Measurements from ENCODE around the gene INPP5K.

INPP5K gene

GRCh38 chr17:1486802-1487695 is 29.4 kb downstream of the INPP5K start:
- DNase-seq (ENCODE audit: low read depth in 1 of 2, low spot score in 1 of 2): peak; percentile 55 to 61

GRCh38 chr17:1485423-1486376 is 30.7 kb downstream of the INPP5K start:
- peak; percentile 49 to 59 for DNase-seq (ENCODE audit: low read depth in 1 of 2, low spot score in 1 of 2)

- peak in 1 of 2 donors; percentile 36 for DNase-seq (ENCODE audit: low read depth in 1 of 2, low spot score in 1 of 2)
These were observed 31.6 kb downstream of the INPP5K start for GRCh38 chr17:1484676-1485422.

- DNase-seq (ENCODE audit: low read depth in 1 of 2, low spot score in 1 of 2): no peak
These were observed 32.3 kb downstream of the INPP5K start for GRCh38 chr17:1484060-1484535.

- no peak for DNase-seq (ENCODE audit: low read depth in 1 of 2, low spot score in 1 of 2)
These were observed 33.7 kb downstream of the INPP5K start for GRCh38 chr17:1482680-1483079.

GRCh38 chr17:1481736-1482135 is 34.7 kb downstream of the INPP5K start:
- DNase-seq (ENCODE audit: low read depth in 1 of 2, low spot score in 1 of 2): no peak

- no peak for DNase-seq (ENCODE audit: low read depth in 1 of 2, low spot score in 1 of 2)
These were observed 35.5 kb downstream of the INPP5K start for GRCh38 chr17:1480747-1481465.

- DNase-seq (ENCODE audit: low read depth in 1 of 2, low spot score in 1 of 2): no peak
These were observed 38.0 kb downstream of the INPP5K start for GRCh38 chr17:1478418-1478817.

GRCh38 chr17:1475321-1475854 is 41.0 kb downstream of the INPP5K start:
- DNase-seq (ENCODE audit: low read depth in 1 of 2, low spot score in 1 of 2): no peak

GRCh38 chr17:1474402-1475189 is 41.8 kb downstream of the INPP5K start:
- DNase-seq (ENCODE audit: low read depth in 1 of 2, low spot score in 1 of 2): no peak

GRCh38 chr17:1473841-1474240 is 42.6 kb downstream of the INPP5K start:
- no peak for DNase-seq (ENCODE audit: low read depth in 1 of 2, low spot score in 1 of 2)

GRCh38 chr17:1473170-1473569 is 43.2 kb downstream of the INPP5K start:
- no peak for DNase-seq (ENCODE audit: low read depth in 1 of 2, low spot score in 1 of 2)

- DNase-seq (ENCODE audit: low read depth in 1 of 2, low spot score in 1 of 2): no peak
These were observed 44.2 kb downstream of the INPP5K start for GRCh38 chr17:1471911-1472821.

- no peak for DNase-seq (ENCODE audit: low read depth in 1 of 2, low spot score in 1 of 2)
These were observed 44.9 kb downstream of the INPP5K start for GRCh38 chr17:1471490-1471889.

- DNase-seq (ENCODE audit: low read depth in 1 of 2, low spot score in 1 of 2): no peak
These were observed 45.5 kb downstream of the INPP5K start for GRCh38 chr17:1470755-1471462.

- DNase-seq (ENCODE audit: low read depth in 1 of 2, low spot score in 1 of 2): no peak
These were observed 46.2 kb downstream of the INPP5K start for GRCh38 chr17:1470071-1470754.

GRCh38 chr17:1469231-1469852 is 47.1 kb downstream of the INPP5K start:
- no peak for DNase-seq (ENCODE audit: low read depth in 1 of 2, low spot score in 1 of 2)
